SK-N-SH (cell line): Measurements from ENCODE around the gene STK32C.

Source experiments
- CTCF ChIP-seq: fragments of 200-600 bp; sonication (generic); IDR thresholded peaks from 2 replicates; pipeline ENCODE4 v1.6.1; 2017; ENCODE audit warnings: antibody characterized with exemption, mild to moderate bottlenecking, moderate library complexity
- ELF1 ChIP-seq: IDR thresholded peaks from 2 replicates; pipeline ENCODE4 v1.4.0; 2012
- JUND ChIP-seq: IDR thresholded peaks from 2 replicates; pipeline ENCODE4 v1.4.0; 2012
- POLR2AphosphoS5 ChIP-seq: IDR thresholded peaks from 2 replicates; pipeline ENCODE4 v1.6.1; 2012; ENCODE audit warnings: low read depth, low read length
- REST ChIP-seq: IDR thresholded peaks from 2 replicates; pipeline ENCODE4 v1.6.1; 2012; ENCODE audit warnings: mild to moderate bottlenecking, low read depth, low read length, moderate library complexity
- RFX5 ChIP-seq: IDR thresholded peaks from 2 replicates; pipeline ENCODE4 v1.6.1; 2012; ENCODE audit warnings: mild to moderate bottlenecking, improper control_type of control experiment, low read length
- SIN3A ChIP-seq: IDR thresholded peaks from 2 replicates; pipeline ENCODE4 v1.6.1; 2012; ENCODE audit warnings: low read depth, mild to moderate bottlenecking, low read length, moderate library complexity, borderline replicate concordance
- TAF1 ChIP-seq: IDR thresholded peaks from 2 replicates; pipeline ENCODE4 v1.6.1; 2012; ENCODE audit warnings: low read depth, mild to moderate bottlenecking, low read length, moderate library complexity, borderline replicate concordance

GRCh38 chr10:132199854-132200311, 107.9 kb downstream of the STK32C start:
- TF ChIP-seq SIN3A (no peak), POLR2AphosphoS5 (no peak), ELF1 (no peak), TAF1 (no peak), RFX5 (no peak), CTCF (no peak), REST (no peak), JUND (no peak)
